ENCODE measurements around the gene ABCD3. TPM values are rescaled to one million over a fixed set of nuclear protein-coding genes. Genes with fewer than 3 reads are reported as not detected.

ABCD3 gene
- total RNA-seq, 1 donor from 2014 or later: 25.8 TPM

DNA sequence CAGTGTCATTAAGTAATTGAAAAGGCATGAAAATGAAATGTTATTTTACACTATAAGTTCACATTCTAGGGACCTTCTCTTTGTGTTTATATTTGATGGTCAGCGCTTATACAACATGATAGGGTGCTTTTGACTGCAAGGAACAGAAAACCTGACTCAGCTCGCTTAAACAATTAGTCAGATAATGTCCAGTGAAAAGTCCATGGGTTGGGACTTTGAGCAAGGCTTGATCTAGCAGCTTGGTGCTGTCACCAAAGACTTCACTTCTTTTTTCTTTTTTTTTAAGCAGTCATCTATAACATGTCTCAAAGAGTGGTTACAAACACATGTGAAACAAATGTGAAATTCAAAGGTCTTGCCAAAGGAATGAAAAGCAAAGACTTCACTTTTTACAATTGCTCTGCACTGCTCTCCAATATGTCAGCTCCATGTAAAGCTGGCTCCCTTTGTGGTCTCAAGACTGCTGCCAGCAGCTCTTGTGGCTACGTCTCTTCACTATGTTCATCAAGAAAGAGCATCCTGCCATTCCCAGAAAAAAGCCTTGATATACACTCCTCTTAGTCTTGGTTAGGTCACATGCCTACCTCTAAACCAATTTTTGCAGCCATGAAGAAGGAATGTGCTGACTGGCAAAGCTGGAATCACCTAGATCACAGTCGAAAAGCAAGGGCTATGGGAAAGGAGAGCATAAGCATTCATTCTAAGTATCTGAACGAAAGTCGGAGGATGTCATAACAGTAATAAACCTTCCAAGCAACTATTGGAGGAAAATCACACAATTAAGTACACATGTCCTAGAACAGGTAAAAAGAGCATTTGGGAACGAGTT is 108.2 kb downstream of the ABCD3 start:
- Histone ChIP-seq H3K27me3 (ENCODE audit: control insufficient read depth, insufficient read depth, low read length) (no peaks in the 10 kb centered on the region), H3K4me3 (ENCODE audit: low read depth, low read length) (no peak overlapping the region), H3K36me3 (ENCODE audit: control insufficient read depth, insufficient read depth, low read length) (no peaks in the 10 kb centered on the region)
- TF ChIP-seq, protein P1, sequence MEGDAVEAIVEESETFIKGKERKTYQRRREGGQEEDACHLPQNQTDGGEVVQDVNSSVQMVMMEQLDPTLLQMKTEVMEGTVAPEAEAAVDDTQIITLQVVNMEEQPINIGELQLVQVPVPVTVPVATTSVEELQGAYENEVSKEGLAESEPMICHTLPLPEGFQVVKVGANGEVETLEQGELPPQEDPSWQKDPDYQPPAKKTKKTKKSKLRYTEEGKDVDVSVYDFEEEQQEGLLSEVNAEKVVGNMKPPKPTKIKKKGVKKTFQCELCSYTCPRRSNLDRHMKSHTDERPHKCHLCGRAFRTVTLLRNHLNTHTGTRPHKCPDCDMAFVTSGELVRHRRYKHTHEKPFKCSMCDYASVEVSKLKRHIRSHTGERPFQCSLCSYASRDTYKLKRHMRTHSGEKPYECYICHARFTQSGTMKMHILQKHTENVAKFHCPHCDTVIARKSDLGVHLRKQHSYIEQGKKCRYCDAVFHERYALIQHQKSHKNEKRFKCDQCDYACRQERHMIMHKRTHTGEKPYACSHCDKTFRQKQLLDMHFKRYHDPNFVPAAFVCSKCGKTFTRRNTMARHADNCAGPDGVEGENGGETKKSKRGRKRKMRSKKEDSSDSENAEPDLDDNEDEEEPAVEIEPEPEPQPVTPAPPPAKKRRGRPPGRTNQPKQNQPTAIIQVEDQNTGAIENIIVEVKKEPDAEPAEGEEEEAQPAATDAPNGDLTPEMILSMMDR (IDR thresholded peaks at IDR 0.05; ENCODE audit: insufficient read depth, low read length, poor library complexity, severe bottlenecking): no peak
- no peak for DNase-seq (ENCODE audit: low read depth)

DNA sequence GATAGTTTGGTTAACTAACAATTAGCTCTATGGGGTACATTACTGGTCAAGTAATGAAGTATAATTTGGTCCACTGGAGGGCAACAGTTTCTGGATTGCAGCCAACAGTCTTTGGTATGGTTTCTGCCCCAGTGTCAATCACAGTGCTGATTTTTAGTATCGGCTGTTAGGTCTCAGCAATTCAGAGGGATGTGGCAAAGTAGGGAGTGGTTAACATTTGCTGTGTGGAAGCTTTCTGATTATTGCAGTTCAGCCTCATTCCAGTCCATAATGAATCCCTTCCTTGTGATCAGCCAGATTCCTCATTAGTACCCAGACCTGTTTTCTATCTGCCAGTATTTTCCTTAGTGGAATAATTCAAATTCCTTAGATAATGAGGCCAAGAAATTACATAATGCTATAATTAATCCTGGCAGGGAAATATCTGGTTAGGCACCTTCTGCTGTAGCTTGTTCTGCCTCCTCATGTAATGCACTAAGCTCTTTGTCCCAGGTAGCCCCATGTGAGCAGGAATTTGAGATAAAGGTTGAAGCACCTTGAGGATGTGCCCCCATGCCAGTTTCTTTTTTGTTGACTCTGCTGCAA is 109.3 kb downstream of the ABCD3 start:
- no peaks in the 10 kb centered on the region for H3K27me3 ChIP-seq (ENCODE audit: control insufficient read depth, insufficient read depth, low read length)
- DNase-seq (ENCODE audit: low read depth): no peak
- peaks cover 2% of the 10 kb centered on the region for H3K36me3 ChIP-seq (ENCODE audit: control insufficient read depth, insufficient read depth, low read length)
- H3K4me3 ChIP-seq (ENCODE audit: low read depth, low read length): no peak overlapping the region
- TF ChIP-seq, protein P1 (IDR thresholded peaks at IDR 0.05; ENCODE audit: insufficient read depth, low read length, poor library complexity, severe bottlenecking): no peak

DNA sequence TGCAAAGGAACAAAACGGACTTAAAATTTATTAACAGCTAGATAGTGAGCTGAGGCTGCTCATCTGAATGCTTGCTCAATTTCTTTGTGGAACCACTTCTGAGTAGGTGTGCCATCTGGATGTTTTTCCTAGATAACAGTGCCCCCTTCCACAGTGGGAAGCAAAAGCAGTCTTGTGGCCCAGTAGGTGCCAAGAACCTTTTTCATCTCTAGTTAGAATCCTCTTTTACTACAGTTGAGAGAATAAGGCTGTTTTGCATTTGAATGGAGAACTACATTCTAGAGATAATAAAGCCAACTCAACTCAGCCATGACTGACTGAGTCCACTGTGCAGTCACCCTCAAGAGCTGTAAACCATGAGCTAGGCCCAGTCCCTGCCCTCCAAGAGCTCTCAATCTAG is 110.1 kb downstream of the ABCD3 start:
- no peak for DNase-seq (ENCODE audit: low read depth)
- Histone ChIP-seq H3K36me3 (ENCODE audit: control insufficient read depth, insufficient read depth, low read length) (peaks cover 2% of the 10 kb centered on the region), H3K4me3 (ENCODE audit: low read depth, low read length) (no peak overlapping the region), H3K27me3 (ENCODE audit: control insufficient read depth, insufficient read depth, low read length) (no peaks in the 10 kb centered on the region)
- TF ChIP-seq, protein P1 (IDR thresholded peaks at IDR 0.05; ENCODE audit: insufficient read depth, low read length, poor library complexity, severe bottlenecking): no peak

DNA sequence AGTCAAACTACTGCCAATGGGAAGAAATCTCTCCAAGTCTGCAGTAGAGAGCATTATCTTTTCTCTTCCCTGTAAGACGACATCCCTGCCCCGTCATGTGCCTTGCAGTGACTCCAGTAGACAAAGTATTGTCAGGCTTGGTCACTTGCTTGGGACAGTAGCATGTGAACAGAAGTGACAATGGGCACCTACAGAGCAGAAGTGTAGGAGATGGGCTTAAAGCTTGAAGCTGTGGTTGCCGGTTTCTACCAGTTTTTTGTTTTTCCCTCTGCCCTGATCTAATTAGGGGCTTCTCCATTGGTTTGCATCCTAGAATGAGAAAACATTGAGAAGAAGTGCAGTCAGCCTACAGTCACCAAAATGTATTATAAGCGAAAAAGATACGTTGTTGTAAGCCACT is 110.6 kb downstream of the ABCD3 start:
- TF ChIP-seq, protein P1 (IDR thresholded peaks at IDR 0.05; ENCODE audit: insufficient read depth, low read length, poor library complexity, severe bottlenecking): no peak
- H3K4me3 ChIP-seq (ENCODE audit: low read depth, low read length): no peak overlapping the region
- H3K36me3 ChIP-seq (ENCODE audit: control insufficient read depth, insufficient read depth, low read length): peaks cover 2% of the 10 kb centered on the region
- H3K27me3 ChIP-seq (ENCODE audit: control insufficient read depth, insufficient read depth, low read length): no peaks in the 10 kb centered on the region
- no peak for DNase-seq (ENCODE audit: low read depth)

DNA sequence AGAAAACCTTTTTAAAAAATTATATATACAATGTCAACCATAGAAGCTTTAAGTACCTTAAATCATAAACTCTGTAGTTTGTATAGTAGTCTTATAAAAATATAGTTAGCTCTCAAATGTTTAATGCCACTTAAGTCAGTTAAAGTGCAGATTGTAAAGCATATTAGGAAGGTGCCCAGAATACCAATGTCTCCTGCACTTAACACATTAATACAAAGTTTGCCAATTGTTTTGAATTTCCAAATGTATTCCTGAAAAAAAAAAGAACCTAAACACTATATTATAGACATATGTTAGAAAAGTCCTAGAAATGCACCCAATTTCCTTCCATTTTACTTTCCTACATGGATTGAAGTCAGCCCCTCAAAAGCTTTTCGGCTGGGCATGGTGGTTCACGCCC is 111.2 kb downstream of the ABCD3 start:
- no peak for DNase-seq (ENCODE audit: low read depth)
- H3K27me3 ChIP-seq (ENCODE audit: control insufficient read depth, insufficient read depth, low read length): no peaks in the 10 kb centered on the region
- H3K4me3 ChIP-seq (ENCODE audit: low read depth, low read length): no peak overlapping the region
- H3K36me3 ChIP-seq (ENCODE audit: control insufficient read depth, insufficient read depth, low read length): peaks cover 2% of the 10 kb centered on the region
- TF ChIP-seq, protein P1 (IDR thresholded peaks at IDR 0.05; ENCODE audit: insufficient read depth, low read length, poor library complexity, severe bottlenecking): no peak

Measured in kidney epithelial cell (primary cell).